Duodenal mucosa (tissue), 2 donors: Measurements from ENCODE around the gene ACTL7A.

Experiments used
- H3K27ac ChIP-seq: one replicate; pipeline ENCODE4 v1.7.0; 2013; ENCODE audit warnings: low read depth, low read length
- H3K27me3 ChIP-seq, 2 donors: one replicate each; pipeline ENCODE4 v1.7.0; 2013; ENCODE audit warnings: low read length in 2 of 2, control low read depth in 1 of 2; ENCODE audit not compliant: insufficient read depth in 2 of 2, control insufficient read depth in 1 of 2
- H3K36me3 ChIP-seq, 2 donors: one replicate each; pipeline ENCODE4 v1.7.0; 2013; ENCODE audit warnings: low read length in 2 of 2, control low read depth in 1 of 2; ENCODE audit not compliant: insufficient read depth in 2 of 2, control insufficient read depth in 1 of 2
- H3K4me1 ChIP-seq, 2 donors: one replicate each; pipeline ENCODE4 v1.7.0; 2013; ENCODE audit warnings: low read length in 2 of 2, control low read depth in 1 of 2; ENCODE audit not compliant: insufficient read depth in 2 of 2, control insufficient read depth in 1 of 2
- H3K4me3 ChIP-seq, 2 donors: one replicate each; pipeline ENCODE4 v1.7.0; 2013; ENCODE audit warnings: low read length in 2 of 2, low read depth in 1 of 2
- H3K9ac ChIP-seq, 2 donors: one replicate each; pipeline ENCODE4 v1.7.0; 2013; ENCODE audit warnings: low read length in 2 of 2, low read depth in 1 of 2
- H3K9me3 ChIP-seq, 2 donors: one replicate each; pipeline ENCODE4 v1.7.0; 2013; ENCODE audit warnings: low read length in 2 of 2, control low read depth in 1 of 2; ENCODE audit not compliant: control insufficient read depth in 1 of 2

ACTL7A gene

GRCh38 chr9:108867829-108868228 is 5.8 kb downstream of the ACTL7A start:
- Histone ChIP-seq H3K27ac (no peak overlapping the region), H3K36me3 (peaks cover 17 to 24% of the 10 kb centered on the region in 2 donors), H3K4me1 (no peaks in the 10 kb centered on the region), H3K9ac (no peak overlapping the region), H3K4me3 (no peak overlapping the region), H3K27me3 (no peaks in the 10 kb centered on the region), H3K9me3 (no peaks in the 10 kb centered on the region)

GRCh38 chr9:108869092-108869725 is 7.1 kb downstream of the ACTL7A start:
- Histone ChIP-seq H3K36me3 (peaks cover 17 to 36% of the 10 kb centered on the region in 2 donors), H3K9me3 (no peaks in the 10 kb centered on the region), H3K27ac (no peak overlapping the region), H3K27me3 (no peaks in the 10 kb centered on the region), H3K4me1 (no peaks in the 10 kb centered on the region), H3K9ac (no peak overlapping the region), H3K4me3 (no peak overlapping the region)

DNA sequence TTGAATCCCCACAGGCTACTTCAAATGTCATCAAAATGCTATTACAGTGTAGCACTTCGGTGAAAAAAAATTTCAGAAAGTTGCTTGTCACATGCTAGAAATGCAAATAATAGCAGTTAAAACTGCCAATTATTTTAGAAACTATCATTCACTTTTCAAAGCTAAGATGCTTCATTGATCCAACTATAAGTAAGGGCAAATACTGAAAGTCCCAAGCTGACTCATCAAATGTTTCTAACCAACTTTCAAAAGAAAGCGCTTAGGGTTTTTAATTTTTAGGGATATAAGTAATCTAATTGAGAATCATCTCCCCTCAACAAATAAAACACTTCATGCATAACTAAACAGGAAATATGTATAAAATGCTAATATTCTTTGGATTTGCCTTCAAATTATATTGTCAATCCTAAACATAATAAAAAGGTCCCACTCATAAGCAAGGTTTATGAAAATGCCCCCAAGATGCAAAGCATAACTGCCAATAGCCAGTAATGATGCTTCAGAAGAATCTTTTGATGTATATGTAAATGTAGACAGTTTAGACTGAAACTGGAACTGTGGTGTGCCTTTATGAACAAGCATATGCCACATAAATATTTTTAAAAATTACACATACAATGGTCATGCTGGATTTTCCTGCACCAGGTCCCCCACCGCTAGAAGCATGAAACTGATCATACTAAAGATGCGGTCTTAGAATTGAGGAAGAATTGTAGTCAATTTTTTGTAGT is 12.2 kb downstream of the ACTL7A start:
- H3K4me3 ChIP-seq: no peak overlapping the region
- H3K4me1 ChIP-seq: no peaks in the 10 kb centered on the region
- peaks cover 23 to 56% of the 10 kb centered on the region in 2 donors for H3K36me3 ChIP-seq
- H3K27me3 ChIP-seq: no peaks in the 10 kb centered on the region
- H3K27ac ChIP-seq: no peak overlapping the region
- H3K9ac ChIP-seq: no peak overlapping the region
- no peaks in the 10 kb centered on the region for H3K9me3 ChIP-seq

DNA sequence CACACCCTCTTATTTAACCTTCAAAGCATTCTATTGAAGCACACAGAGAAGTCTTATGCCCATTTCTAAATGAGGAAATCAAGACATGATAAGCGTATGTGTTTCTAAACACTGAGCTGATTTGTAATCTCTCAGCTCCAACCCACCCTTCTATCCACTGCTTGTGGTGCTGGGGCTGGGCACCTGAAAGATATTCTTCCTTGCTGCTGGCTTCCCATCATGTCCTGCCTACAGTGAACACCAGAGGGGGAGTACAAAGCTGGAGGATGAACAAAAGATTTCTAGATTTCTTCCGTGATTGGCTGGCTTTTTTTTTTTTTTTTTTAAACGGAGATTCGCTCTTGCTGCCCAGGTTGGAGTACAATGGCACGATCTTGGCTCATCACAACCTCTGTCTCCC is 14.4 kb downstream of the ACTL7A start:
- no peak overlapping the region for H3K4me3 ChIP-seq
- no peaks in the 10 kb centered on the region for H3K9me3 ChIP-seq
- H3K36me3 ChIP-seq: peaks cover 26 to 52% of the 10 kb centered on the region in 2 donors
- H3K4me1 ChIP-seq: no peaks in the 10 kb centered on the region
- H3K27ac ChIP-seq: no peak overlapping the region
- H3K27me3 ChIP-seq: no peaks in the 10 kb centered on the region
- no peak overlapping the region for H3K9ac ChIP-seq

DNA sequence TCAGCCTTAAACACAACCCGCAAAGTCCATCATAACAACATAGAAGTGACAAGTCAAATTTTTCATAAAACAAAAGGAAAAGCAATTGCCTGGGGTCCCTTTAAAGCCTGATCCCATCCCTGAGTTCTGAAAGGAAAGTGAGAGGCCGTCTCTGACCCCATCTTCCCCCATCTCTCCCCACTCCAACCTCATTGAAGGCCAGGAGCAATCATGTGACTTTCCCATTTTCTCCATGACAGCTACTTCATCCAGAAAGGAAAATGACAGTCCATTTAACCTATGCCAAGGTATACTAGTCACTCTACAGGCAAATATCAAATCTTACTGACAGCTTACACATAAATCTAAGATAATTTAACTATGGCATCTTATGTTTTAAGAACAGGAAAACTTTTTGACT is 15.5 kb downstream of the ACTL7A start:
- Histone ChIP-seq H3K27me3 (no peaks in the 10 kb centered on the region), H3K4me1 (no peaks in the 10 kb centered on the region), H3K9ac (no peak overlapping the region), H3K27ac (no peak overlapping the region), H3K9me3 (no peaks in the 10 kb centered on the region), H3K36me3 (peaks cover 22 to 51% of the 10 kb centered on the region in 2 donors), H3K4me3 (no peak overlapping the region)

DNA sequence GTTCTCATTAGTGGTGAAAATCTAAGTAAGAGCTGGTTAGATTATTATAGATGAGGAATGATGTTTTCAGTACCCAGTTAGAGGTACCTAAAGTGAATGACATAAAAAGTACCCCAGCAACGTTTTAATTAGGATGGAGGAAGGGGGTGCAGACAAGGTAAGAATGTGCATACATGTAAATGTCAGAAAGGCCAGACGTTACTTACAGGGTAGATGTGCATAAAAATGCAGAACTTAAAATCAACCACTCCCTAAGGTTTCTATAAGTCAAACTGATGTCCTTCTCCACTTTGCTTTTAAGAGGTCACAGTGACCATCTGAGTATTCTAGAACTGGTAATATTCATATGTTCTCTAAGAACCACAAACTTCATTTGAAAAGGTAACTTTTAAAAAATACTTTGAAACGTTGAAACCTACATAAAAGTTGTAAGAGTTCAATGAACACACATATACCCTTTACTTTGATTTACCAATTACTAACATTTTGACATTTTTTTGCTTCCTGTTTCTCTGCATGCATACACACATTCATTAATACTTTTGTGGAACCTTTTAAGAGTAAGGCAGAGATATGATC is 18.8 kb downstream of the ACTL7A start:
- Histone ChIP-seq H3K9me3 (no peaks in the 10 kb centered on the region), H3K27me3 (no peaks in the 10 kb centered on the region), H3K9ac (no peak overlapping the region), H3K36me3 (peaks cover 18 to 33% of the 10 kb centered on the region in 2 donors), H3K4me3 (no peak overlapping the region), H3K4me1 (peaks cover under 1% of the 10 kb centered on the region in 2 donors), H3K27ac (no peak overlapping the region)

DNA sequence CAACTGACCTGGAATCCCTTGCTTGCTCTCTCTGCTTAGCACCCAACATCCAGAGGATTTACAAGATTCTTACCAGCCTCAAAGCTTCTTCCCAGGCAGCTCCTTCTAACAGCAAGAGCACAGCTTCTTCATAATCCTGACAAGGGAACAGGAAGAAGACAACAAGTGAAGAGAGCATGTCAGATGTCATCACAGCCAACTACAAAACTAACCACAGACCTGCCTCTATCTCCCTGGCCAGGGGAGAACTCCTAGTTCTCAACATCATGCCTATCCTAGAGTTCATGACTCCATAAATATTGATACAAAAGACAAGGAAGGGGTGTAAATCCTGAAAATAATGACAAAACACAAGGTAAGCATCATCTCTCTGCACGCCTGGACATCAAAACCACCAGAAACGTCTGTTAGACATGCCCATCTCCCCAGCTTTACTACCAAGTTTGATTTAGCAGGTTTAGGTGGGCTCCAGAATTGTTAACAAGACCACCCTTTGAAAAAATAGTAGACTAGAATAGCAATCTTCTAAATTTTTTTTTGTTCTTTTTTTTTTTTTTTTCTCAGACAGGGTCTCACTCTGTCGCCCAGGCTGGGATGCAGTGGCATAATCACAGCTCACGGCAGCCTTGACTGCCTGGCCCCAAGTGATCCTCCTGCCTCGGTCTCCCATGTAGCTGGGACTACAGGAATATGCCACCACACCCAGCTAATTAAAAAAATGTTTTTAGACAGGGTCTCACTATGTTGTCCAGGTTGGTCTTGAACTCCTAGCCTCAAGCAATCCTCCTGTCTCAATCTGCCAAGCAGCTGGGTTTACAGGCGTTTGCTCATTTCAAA is 20.2 kb downstream of the ACTL7A start:
- H3K4me1 ChIP-seq: peaks cover 4 to 6% of the 10 kb centered on the region in 2 donors
- H3K36me3 ChIP-seq: peaks cover 15 to 33% of the 10 kb centered on the region in 2 donors
- H3K9ac ChIP-seq: no peak overlapping the region
- no peaks in the 10 kb centered on the region for H3K9me3 ChIP-seq
- no peak overlapping the region for H3K4me3 ChIP-seq
- H3K27ac ChIP-seq: no peak overlapping the region
- H3K27me3 ChIP-seq: no peaks in the 10 kb centered on the region

- no peak overlapping the region for H3K9ac ChIP-seq
- H3K27ac ChIP-seq: no peak overlapping the region
- no peaks in the 10 kb centered on the region for H3K9me3 ChIP-seq
- H3K4me1 ChIP-seq: peaks cover 4 to 6% of the 10 kb centered on the region in 2 donors
- peaks cover 19 to 25% of the 10 kb centered on the region in 2 donors for H3K36me3 ChIP-seq
- no peaks in the 10 kb centered on the region for H3K27me3 ChIP-seq
- no peak overlapping the region for H3K4me3 ChIP-seq
Observed at GRCh38 chr9:108883085-108883484, 21.0 kb downstream of the ACTL7A start.

DNA sequence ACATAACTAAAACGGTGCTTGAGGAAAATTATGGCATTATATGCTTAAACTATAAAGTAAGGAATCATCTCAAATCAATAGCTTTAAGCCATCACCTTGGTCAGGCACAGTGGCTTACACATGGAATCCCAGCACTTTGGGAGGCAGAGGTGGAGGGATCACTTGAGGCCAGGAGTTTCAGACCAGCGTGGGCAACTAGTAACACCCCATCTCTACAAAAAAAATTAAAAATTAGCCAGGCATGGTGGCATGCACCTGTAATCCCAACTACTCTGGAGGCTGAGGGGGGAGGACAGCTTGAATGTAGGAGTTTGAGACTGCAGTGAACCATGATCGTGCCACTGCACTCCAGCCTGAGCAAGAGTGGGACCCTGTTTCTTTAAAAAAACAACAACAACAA is 22.6 kb downstream of the ACTL7A start:
- peaks cover 4 to 6% of the 10 kb centered on the region in 2 donors for H3K4me1 ChIP-seq
- no peaks in the 10 kb centered on the region for H3K9me3 ChIP-seq
- H3K36me3 ChIP-seq: peaks cover 10 to 22% of the 10 kb centered on the region in 2 donors
- no peak overlapping the region for H3K4me3 ChIP-seq
- H3K9ac ChIP-seq: no peak overlapping the region
- H3K27ac ChIP-seq: no peak overlapping the region
- H3K27me3 ChIP-seq: no peaks in the 10 kb centered on the region
